Measurements from ENCODE around the gene ZMIZ2.

Gene ZMIZ2

DNA sequence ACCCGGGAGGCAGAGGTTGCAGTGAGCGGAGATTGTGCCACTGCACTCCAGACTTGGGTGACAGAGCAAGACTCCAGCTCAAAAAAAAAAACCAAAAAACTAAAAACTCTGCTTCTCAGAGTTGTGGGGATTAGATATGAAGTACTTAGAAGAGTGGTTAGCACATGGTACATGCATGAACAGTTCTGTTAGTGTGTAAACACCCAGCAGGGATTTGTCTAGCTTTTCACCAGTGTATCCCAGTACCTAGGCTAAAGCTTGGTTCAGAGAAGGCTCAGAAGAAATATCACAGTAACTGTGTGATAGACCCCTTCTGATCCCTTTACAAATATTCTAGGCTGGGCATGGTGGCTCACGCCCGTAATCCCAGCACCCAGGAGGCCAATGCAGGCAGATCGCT, 57.3 kb downstream of the ZMIZ2 start:
- no peak for DNase-seq

DNA sequence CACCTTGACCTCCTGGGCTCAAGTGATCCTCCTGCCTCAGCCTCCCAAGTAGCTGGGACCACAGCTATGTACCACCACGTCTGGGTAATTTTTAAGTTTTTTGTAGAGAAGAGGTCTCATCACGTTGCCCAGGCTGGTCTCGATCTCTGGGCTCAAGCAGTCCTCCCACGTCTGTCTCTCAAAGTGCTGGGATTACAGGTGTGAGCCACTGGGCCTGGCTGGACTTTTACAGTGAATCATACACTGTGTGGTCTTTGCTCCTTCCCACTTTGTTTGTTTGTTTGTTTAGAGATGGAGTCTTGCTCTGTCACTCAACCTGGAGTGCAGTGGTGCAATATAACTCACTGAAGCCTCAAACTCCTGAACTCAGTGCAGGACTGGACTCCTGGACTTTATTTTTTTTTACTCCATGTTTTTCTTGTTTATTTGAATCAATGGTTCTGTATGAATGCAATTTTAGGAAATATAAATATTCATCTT, 60.3 kb downstream of the ZMIZ2 start:
- no peak for DNase-seq

- DNase-seq: no peak
These were observed 62.4 kb downstream of the ZMIZ2 start for GRCh38 chr7:44811093-44811492.

DNA sequence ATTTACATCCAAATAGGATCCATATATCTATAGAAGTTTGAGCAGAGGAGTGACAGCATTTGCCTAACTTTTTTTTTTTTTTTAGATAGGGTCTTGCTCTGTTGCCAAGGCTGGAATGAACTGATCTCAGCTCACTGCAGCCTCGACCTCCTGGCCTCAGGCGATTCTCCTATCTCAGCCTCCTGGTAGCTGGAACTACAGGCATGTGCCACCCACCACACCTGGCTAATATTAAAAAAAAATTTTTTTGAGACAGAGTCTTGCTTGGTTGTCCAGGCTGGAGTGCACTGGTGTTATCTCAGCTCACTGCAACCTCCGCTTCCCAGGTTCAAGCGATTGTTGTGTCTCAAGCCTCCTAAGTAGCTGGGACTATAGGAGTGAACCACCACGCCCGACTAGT, 62.9 kb downstream of the ZMIZ2 start:
- DNase-seq: no peak

- DNase-seq: no peak
These were observed 66.3 kb downstream of the ZMIZ2 start for GRCh38 chr7:44814919-44815318.

- DNase-seq: no peak
These were observed 70.6 kb downstream of the ZMIZ2 start for GRCh38 chr7:44819292-44819691.
